ENCODE measurements around the gene SYT14.
"Not testable (repeated sequence)": the region's sequence is repeated elsewhere in the genome, so short reads cannot be mapped to it uniquely, and the experiment has no call there.

Gene SYT14

GRCh38 chr1:210099921-210100320 is 161.9 kb downstream of the SYT14 start:
- no peaks in the 10 kb centered on the region for H3K36me3 ChIP-seq (ENCODE audit: low read depth)
- no peaks in the 10 kb centered on the region for H3K4me1 ChIP-seq (ENCODE audit: insufficient read depth, poor library complexity, severe bottlenecking)
- no peak for DNase-seq (ENCODE audit: low spot score)
- H3K27me3 ChIP-seq (ENCODE audit: insufficient read depth, poor library complexity, severe bottlenecking), result no peaks in the 10 kb centered on the region
- no peak overlapping the region for H3K27ac ChIP-seq (ENCODE audit: poor library complexity, severe bottlenecking)
- no peak for ATAC-seq (ENCODE audit: low read depth)
- no peaks in the 10 kb centered on the region for H3K9me3 ChIP-seq (ENCODE audit: severe bottlenecking)
- no peak overlapping the region for H3K4me3 ChIP-seq (ENCODE audit: severe bottlenecking)
- TF ChIP-seq CTCF (IDR thresholded peaks at IDR 0.05; ENCODE audit: poor library complexity, severe bottlenecking), result no peak

GRCh38 chr1:210104103-210104502 is 166.1 kb downstream of the SYT14 start:
- H3K4me3 ChIP-seq (ENCODE audit: severe bottlenecking), result no peak overlapping the region
- H3K27me3 ChIP-seq (ENCODE audit: insufficient read depth, poor library complexity, severe bottlenecking), result no peaks in the 10 kb centered on the region
- no peak for TF ChIP-seq CTCF (IDR thresholded peaks at IDR 0.05; ENCODE audit: poor library complexity, severe bottlenecking)
- DNase-seq (ENCODE audit: low spot score) (no peak), ATAC-seq (ENCODE audit: low read depth) (no peak)
- no peaks in the 10 kb centered on the region for H3K36me3 ChIP-seq (ENCODE audit: low read depth)
- no peaks in the 10 kb centered on the region for H3K9me3 ChIP-seq (ENCODE audit: severe bottlenecking)
- no peaks in the 10 kb centered on the region for H3K4me1 ChIP-seq (ENCODE audit: insufficient read depth, poor library complexity, severe bottlenecking)
- no peak overlapping the region for H3K27ac ChIP-seq (ENCODE audit: poor library complexity, severe bottlenecking)

- not testable (repeated sequence) for DNase-seq (ENCODE audit: low spot score); H3K36me3 ChIP-seq (ENCODE audit: low read depth); H3K4me1 ChIP-seq (ENCODE audit: insufficient read depth, poor library complexity, severe bottlenecking); ATAC-seq (ENCODE audit: low read depth); H3K27me3 ChIP-seq (ENCODE audit: insufficient read depth, poor library complexity, severe bottlenecking); H3K27ac ChIP-seq (ENCODE audit: poor library complexity, severe bottlenecking); H3K9me3 ChIP-seq (ENCODE audit: severe bottlenecking); H3K4me3 ChIP-seq (ENCODE audit: severe bottlenecking)
Measured at GRCh38 chr1:210112906-210113305, 174.9 kb downstream of the SYT14 start.

- no peaks in the 10 kb centered on the region for H3K9me3 ChIP-seq (ENCODE audit: severe bottlenecking)
- no peaks in the 10 kb centered on the region for H3K36me3 ChIP-seq (ENCODE audit: low read depth)
- TF ChIP-seq CTCF (IDR thresholded peaks at IDR 0.05; ENCODE audit: poor library complexity, severe bottlenecking), result no peak
- DNase-seq (ENCODE audit: low spot score), result no peak
- no peaks in the 10 kb centered on the region for H3K27me3 ChIP-seq (ENCODE audit: insufficient read depth, poor library complexity, severe bottlenecking)
- no peak overlapping the region for H3K27ac ChIP-seq (ENCODE audit: poor library complexity, severe bottlenecking)
- no peaks in the 10 kb centered on the region for H3K4me1 ChIP-seq (ENCODE audit: insufficient read depth, poor library complexity, severe bottlenecking)
- no peak for ATAC-seq (ENCODE audit: low read depth)
- no peak overlapping the region for H3K4me3 ChIP-seq (ENCODE audit: severe bottlenecking)
Measured at GRCh38 chr1:210117198-210117597, 179.2 kb downstream of the SYT14 start.

GRCh38 chr1:210117681-210118170 is 179.7 kb downstream of the SYT14 start:
- Histone ChIP-seq H3K4me1 (ENCODE audit: insufficient read depth, poor library complexity, severe bottlenecking) (no peaks in the 10 kb centered on the region), H3K36me3 (ENCODE audit: low read depth) (no peaks in the 10 kb centered on the region), H3K9me3 (ENCODE audit: severe bottlenecking) (no peaks in the 10 kb centered on the region), H3K4me3 (ENCODE audit: severe bottlenecking) (no peak overlapping the region), H3K27me3 (ENCODE audit: insufficient read depth, poor library complexity, severe bottlenecking) (no peaks in the 10 kb centered on the region), H3K27ac (ENCODE audit: poor library complexity, severe bottlenecking) (no peak overlapping the region)
- ATAC-seq (ENCODE audit: low read depth) (no peak), DNase-seq (ENCODE audit: low spot score) (no peak)
- TF ChIP-seq CTCF (IDR thresholded peaks at IDR 0.05; ENCODE audit: poor library complexity, severe bottlenecking), result no peak
